Hematopoietic multipotent progenitor cell treated with erythropoietin and hydrocortisone succinate and interleukin-3 and kit ligand, for 4 days (in vitro differentiated cells): ENCODE data around the gene RNF222.
"Not testable (repeated sequence)": the region's sequence is repeated elsewhere in the genome, so short reads cannot be mapped to it uniquely, and the experiment has no call there.

Experiments
- DNase-seq: peaks from one replicate; pipeline ENCODE4 v3.0.0-alpha.2; 2015

RNF222 gene

DNA sequence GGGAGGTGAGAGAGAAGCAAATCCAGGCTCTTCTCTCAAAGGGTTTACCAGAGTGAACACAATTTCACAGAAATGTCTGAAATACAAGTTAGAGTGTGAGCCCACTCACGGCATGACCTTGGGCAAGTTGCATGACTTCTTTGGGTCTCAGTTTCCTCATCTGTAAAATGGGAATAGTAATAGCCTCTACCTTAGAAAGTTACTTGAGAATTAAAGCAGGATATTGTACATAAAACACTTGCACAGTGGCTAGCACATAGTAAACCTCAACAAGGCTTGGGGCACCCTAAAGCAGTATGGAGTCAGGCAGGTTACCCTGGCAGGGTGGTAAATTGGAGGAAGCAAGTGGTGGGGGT is 13.2 kb upstream of the RNF222 start:
- no peak for DNase-seq

DNA sequence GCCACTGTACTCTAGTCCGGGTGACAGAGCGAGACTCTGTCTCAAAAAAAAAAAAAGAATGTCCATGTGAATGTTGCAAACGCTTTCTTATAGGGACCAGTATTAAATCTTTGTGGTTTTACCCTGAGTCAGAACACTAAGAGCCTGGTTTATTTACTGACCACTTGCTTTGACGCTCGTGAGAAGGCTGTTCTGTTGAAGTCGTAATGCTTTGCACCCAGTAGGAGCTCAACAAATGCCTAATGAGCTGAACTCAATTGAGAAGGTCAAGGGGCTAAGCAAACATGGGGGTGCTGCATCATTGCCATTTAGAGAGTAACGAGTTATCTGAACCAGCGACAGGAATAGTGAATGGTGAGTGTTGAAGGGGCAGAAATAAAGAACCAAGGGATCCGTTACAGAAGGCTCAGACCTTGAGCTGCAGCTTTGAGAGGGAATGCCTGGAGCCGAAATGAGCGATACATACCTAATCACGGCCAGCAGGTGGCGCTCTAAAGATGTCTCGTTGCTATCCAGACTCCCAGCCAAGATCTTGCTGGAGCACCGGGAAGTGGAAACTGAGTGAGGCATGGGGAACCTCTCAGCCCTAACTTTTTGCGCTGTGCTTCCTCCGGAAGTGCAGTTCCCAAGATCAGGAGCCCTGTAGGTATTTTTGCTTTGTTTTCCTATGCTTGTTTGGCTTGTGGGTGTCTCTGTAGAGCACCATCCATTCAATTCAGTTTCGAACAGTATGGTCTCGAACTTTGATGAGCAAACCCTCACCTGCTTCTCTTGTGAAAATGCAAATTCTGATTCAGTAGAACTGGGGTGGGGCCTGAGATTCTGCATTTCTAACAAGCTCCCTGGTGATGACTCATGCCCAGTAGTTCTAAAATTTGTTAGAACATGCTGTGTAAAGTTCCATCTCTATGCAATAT is 12.6 kb upstream of the RNF222 start:
- peak; percentile 92 for DNase-seq

DNA sequence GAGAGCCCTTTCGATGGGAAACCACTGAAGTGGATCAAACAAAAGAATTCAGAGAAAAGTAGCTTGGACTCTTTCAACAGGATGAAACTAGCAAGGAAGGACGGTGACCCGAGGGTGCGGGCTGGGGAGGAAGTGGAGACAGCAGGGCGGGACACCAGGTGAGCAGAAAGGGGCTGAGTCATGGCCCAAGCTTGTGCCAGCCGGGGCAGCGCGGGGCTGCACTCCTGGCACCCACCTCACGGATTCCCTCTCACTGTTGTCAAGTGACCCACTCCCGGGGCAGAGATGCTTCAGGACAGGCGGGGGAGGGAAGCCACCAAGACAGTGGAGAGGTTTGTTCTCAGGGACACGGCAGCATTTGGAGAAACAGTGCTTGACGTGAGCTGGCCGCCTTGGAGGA is 10.7 kb upstream of the RNF222 start:
- no peak for DNase-seq

DNA sequence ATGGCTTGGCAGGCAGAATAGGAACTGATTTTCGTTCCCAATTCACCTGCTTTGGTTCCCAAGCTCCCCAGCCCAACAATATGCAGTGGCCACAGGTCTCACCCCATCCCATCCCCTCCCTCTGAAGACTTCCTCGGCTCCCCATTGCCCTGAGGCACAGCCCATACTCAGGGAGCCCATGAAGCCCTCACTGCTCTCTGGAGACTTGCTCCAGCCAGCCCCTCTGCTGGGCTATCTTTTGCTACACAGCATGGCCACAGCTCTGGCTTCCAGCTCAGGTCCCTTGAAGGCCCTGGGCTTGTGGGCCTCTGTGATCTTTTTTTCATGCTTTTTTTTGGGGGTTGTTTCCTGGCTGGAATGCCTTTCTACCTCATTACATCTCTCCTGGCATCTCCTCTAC is 8.5 kb upstream of the RNF222 start:
- no peak for DNase-seq

DNA sequence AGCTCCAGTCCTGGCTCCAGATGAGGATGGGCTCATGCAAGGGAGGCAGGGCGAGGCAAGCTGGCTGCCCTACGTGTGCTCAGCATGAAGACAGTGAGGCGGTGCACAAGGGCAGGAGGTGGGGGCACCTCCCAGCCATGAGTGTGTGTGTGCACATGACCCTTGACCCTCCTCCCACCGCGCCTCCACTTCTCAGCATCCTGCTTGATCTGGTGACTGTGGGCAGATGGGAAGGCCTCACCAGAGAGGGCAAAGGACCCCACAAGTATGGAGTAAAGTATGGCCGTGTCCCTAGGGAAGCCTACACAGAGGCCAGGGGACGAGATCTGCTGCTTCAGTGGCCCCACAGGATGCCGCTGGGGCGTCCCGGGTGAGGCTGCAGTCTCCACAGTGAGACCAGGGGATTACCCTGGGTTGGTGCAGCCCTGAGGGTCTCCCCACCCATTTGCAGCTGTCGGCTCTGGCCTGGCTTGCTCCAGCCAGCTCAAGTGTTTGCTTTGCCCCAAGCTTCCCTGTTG is 7.9 kb upstream of the RNF222 start:
- DNase-seq: no peak

DNA sequence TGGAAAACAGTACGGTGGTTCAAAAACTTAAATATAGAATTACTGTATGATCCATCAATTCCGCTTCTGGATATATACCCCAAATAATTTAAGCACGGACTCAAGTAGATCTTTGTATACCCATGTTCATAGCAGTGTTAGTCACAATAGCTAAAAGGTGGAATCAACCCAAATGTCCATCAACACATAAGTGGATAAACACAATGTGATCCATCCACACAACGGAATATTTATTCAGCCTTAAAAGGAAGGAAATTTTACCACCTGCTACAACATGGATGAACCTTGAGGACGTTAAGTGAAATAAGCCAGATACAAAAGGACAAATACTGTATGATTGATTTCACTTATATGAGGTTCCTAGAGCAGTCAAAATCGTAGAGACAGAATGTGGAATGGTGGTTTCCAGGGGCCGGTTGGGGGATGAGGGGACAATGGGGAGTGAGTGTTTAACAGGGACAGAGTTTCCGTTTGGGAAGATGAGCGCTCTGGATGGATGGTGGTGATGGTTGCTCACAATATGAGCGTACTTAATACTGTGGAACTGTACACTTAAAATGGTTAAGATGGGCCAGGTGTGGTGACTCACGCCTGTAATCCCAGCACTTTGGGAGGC is 5.4 kb upstream of the RNF222 start:
- no peak for DNase-seq

DNA sequence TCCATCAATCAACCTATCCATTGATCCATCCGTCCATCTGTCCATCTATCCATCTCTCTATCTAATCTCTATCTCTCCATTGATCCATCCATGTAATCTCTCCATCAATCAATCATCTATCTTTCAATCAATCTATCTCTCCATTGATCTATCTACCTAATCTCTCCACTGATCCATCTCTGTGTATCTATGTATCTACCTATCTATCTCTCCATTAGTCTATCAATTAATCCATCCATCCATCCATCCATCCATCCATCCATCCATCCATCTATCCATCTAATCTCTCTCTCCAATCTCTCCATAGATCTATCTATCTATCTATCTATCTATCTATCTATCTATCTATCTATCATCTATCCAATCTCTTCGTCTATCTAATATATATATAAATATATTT is 3.5 kb upstream of the RNF222 start:
- DNase-seq: no peak

DNA sequence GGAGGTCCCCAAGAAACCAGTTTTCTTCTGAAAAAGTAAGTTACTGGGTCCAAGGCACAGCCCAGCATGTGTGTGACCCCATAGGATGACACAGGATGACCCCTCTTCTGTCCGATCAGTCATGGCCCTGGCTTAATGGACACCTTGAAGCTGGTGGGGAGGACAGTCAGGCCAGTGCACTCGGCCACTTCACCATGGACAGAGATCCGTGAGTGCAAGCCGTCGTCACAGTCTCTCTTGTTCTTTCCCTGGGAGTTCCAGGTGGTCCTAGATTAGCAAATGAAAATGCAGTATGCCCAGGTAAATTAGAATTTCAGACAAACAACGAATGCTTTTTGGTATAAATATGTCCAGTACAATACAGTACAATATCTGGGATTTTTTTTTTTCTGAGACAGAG is 1.4 kb upstream of the RNF222 start:
- no peak for DNase-seq

DNA sequence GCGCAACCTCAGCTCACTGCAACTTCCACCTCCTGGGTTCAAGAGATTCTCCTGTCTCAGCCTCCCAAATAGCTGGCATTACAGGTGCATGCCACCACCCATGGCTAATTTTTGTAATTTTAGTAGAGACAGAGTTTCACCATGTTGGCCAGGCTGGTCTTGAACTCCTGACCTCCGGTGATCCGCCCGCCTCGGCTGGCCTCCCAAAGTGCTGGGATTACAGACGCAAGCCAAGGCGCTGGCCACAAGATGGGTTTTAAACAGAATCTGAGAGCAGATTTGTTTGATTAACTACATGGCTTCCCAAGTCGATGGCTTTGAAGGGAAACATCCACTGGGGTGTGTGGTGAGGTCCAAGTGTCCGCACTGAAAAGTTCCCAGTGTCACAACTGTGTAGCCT is 3.1 kb downstream of the RNF222 start:
- DNase-seq: not testable (repeated sequence)

DNA sequence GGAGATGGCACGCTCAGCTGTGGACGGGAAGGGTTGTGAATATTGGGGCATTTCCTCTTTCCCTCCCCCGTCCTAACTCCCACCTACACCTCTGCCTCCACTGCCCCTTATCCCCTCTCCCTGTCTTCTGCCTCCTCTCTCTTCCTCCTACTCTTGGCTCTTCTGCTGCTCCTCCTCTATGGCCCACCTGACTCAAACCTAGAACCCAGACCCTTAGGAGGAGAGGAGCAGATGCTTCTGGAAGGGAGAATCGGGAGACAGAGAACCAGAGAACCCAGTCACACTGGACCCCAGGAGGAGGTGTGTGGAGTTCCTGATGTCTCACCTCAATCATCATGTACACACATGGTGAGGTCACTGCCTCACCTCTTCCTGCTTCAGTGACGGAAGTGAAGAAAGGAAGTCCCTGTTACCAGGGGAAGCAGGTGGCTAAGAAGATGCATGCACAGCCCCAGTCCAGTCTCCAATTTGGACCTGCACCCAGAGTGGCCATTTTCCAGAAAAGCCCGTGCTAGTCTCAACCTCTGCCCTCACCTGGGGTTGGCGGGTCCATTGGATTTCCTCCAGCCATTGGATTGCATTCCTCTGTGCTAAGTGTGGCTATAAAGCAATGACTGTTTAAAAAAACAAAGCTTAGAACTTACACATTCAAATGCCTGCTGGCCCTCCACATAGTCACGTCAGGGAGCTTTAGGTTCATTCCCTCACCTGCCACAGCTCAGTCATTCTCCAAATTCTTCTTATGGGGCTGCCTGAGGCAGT is 4.0 kb downstream of the RNF222 start:
- no peak for DNase-seq

DNA sequence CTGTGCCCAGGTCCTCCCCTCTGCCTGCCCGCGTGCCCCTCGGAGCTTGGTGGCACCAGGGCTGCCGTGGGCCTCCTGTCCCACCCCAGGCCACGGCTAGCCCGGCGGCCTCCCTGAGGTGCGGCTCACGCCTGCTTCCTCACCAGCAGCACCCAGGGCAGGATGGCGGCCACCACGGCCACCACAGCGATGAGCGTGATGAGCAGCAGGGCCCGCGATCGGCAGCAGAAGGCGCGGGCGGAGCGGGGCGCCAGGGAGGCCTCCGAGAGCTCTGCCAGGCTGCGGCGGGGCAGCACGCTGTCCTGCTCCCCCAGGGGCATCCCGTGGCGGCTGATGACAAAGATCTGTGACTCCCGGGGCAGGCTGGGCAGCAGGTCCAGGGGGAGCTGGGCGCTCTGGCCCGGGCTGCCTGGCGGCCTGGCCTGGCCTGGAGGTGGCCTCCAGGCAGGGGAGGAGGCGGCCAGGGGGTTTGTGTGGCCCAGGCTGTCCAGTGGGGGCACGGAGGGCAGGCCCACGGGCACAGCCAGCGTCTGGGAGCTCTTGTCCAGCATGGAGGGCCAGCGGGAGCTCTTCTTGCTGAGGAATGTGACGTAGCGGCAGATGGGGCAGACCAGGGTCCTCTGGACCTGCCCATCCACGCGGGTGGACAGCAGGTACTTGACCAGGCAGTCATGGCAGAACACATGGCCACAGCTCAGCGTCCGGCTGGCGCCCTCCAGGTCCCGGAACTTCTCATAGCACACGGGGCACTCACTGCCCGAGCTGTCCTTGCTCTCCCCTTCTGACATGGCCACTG is 4.8 kb downstream of the RNF222 start:
- DNase-seq: no peak

DNA sequence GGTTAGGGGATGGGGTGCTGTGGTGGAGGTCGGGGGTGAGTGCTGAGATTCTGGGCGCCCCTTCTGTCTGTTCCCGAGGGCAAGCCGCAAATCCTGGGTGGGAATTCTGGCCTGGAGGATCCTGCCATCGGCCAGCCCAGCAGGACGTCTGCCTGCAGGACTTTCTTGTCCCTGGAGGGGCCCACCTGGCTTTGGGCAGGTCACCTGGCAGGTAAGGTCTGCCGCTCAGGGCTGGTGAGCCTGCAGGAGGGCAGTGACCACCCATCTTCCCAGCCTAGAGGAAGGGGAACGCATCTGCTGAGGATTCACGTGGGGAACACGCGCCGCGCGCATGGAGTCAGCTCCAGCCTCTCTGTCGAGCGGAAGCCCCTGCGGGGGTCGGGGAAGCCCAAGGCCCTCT is 5.4 kb downstream of the RNF222 start:
- DNase-seq: no peak

DNA sequence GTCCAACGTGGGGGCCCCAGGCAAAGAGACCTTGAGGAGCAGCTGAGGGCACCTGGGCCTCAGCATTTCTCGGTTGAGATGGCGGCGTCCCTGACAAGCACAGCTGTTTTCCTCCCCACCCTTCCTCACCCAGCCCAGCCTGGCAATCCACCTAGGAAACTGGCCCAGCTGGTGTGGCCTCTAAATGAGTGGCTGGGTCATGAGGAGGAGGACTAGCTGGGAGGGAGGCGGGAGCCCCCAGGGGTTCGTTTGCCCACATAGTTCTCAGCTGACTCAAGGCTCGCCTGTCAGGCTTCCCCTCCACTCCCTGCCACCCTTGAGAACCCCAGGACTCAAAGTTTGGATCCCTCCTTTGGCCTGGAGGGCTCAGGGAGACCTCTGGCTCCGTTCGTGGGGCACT is 5.9 kb downstream of the RNF222 start:
- no peak for DNase-seq

DNA sequence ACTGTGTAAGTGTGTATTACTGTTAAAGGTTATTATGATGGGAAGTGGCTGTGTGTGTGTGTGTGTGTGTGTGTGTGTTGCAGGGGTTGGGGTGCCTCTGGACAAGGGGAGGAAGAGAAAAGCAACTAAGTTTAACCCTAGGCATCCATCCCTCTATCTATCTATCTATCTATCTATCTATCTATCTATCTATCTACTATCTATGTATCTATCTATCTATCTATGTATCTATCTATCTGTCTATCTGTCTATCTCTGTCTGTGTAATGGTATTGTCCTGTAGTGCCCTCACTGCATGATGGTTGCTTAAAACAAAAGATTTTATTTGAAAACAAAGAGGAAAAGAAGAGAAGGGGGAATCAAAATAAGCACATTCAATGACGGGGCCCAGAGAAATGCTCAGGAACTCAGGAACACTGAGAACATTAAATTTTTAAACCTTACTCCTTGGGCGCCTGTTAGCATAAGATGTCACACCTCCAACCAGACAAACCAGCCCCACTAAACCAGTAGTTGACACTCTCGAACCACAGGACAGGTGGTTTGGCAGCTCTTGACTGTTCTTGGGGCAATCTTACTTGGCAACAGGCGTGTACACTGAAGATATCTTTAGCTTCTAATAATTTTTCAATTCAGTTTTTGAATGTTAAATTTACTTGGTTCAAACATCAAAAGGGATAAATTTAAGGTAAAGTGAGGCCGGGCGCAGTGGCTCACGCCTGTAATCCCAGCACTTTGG is 9.5 kb downstream of the RNF222 start:
- no peak for DNase-seq

DNA sequence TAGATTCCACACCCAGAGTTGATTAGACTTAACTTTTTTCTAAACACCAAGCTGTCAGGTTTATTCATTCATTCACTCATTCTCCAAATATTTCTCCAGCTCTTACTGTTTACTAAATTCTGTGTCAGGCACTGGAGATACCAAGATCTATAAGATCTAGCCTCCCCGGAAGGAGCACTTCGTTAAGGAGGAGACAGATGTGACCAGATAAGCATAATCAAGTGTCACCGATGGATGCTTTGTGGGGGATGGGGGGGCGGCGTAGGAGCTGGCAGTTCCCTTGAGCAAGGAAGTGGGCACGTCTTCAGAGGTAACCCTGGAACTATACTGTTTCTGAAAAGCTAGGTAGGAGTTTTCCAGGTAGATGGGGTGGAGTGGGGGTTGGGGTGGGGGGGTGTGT is 10.8 kb downstream of the RNF222 start:
- peak; percentile 71 for DNase-seq

DNA sequence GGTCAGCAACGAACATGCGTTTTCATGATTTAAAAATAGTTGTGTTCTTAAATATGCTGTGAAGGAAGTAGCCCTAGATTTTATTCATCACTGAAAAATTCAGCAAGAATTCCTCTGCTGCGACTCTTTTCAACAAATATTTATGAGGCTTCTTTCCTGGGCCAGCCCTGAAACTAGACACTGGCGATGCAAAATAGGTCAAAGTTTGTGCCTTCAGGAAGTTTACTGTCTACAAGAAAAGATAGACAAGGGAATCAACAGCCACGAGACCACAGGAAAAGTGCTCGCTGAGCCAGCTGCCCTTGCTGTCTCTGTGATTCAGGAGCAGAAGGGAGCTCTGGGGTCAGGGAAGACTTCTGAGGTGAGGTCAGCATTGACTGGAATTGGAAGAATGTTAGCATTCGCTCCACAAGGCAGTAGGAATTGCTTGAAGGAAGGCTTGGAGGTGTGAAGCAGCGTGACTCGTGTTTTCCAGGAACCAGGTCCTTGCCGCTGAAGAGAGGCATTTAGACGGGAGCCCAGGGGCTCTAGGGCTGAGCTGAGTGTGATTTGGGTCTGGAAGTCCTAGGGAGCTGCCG is 12.7 kb downstream of the RNF222 start:
- DNase-seq: no peak

DNA sequence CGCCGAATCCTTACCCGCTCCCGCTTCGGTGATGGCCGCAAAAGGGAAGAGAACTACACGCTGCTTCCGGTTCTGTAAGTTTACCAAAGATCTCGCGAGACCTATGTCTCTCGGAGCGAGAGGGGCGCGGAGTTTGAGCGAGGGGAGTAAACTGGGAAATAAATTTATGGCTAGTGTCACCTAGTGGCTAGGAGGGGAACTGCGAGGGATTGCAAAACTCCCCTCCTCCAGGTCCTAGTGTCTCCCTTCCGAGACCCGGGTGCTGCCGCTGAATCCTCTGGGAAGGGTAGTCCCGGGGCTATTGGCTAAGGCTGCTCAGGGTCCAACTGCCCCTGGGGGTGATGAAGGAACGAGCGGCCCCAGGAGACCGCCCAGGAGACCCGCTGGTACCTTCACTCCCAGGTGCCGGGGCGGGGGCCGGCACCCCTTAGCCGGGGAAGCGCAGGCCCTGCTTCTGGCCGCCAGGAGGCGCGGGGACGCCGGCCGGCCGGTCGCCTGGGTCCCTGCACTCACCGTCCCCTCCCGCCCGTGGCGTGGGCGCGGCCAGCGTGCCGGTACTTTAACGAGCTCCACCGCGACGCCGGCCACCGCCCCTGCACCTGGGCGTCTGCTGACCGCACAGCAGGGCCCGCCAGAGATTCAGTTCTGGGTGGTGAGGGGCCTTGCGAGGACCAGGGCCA is 14.3 kb downstream of the RNF222 start, which contains the start of gene RPL26:
RPL26 (minus strand) TSS at position 51 of the 680 bp plus-strand sequence. CDS start 883 bp downstream, outside the sequence.
- peak; percentile 100 for DNase-seq

DNA sequence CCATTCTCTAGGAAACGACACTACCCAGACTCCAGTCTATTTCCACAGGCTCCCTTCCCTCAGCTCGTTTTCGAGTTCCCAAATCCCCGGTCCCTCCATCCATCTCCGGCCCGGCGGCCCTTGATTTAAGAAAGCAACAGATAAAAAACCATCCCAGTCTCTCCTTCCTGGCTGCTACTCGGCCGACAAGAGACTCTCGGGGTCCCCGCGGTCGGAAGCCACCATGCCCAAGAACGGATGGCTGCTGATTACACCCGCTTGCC is 14.8 kb downstream of the RNF222 start:
- no peak for DNase-seq

DNA sequence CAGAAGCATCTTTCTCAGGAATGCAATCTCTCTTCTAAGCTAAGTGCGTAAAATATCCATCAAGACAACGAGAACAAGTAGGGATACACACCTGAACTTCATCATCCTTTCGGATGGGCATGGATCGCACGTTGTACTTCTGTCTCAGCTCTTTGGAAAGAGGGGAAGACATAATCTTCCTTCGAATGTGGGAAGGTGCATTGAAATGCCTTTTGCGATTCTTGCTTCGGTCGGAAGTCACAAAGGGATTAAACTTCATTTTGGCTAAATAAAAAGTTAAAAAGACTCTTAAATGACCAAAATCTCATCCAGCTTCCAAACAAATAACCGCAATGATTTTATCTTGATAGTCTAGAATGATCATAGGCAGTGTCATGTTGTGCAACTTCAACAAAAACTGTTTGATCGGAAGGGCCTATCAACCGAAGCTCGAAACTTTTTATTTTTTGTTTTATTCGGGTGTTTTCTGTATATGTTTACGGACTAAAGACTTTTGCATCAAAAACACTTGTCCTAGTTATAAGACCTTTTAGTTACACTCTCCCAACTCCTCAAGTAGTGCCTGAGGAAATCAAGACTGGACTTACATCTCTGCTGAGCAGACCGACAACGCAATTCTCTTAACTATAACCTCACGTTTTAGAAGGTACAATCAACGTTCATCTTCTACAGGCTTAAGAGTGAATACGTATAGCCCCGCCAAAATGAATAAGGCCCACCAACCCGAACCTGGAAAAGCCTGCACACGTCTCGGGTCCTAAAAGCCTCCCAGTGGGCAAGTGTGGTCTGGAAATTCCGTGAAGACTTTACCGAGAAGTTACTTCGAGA is 15.4 kb downstream of the RNF222 start:
- peak; percentile 46 for DNase-seq

DNA sequence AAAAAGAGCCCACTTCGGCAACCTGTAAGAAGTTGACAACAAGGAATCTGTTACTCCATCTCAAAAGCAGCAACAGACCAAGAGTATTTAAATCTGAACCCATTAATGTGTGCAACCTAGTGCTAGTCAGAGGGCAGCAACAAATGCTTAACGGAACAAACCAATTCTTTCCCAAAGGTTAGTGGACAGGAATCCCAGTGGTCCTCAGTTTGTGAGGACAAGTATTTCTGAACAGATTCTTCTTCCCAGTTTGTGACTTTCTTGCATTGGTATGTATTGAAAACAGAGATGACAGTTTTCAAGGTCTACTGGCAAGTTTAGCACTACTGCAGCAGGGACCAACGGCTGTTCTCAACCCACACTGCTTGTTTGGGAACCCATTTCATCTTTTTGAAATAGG is 17.6 kb downstream of the RNF222 start:
- no peak for DNase-seq
